HG03097 (cell line): ENCODE measurements around the gene ACP3.

Source experiments
- ATAC-seq: cut with Tn5 transposase; IDR thresholded peaks from one replicate; pipeline ENCODE4 v1.9.1; 2021; ENCODE audit not compliant: unreplicated experiment, low FRiP score

Gene ACP3

DNA sequence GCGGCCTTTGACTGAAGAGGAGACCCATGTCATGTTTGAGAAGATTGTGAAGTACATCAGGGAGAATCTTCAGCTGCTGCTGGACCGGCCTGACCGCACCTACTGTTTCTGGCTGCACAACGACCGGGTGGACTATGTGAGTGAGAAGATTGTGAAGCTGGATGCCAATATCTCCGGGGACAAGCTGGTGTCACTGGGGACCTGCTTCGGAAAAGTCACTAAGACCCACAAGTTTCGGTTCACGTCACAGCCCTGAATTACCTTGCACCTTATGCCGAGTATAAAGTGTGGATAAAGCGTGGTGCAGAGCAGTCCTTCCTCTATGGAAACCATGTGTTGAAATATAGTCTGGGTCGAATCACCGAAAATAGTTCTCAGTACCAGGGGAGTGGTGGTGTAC is 84.0 kb downstream of the ACP3 start:
- ATAC-seq = no peak

DNA sequence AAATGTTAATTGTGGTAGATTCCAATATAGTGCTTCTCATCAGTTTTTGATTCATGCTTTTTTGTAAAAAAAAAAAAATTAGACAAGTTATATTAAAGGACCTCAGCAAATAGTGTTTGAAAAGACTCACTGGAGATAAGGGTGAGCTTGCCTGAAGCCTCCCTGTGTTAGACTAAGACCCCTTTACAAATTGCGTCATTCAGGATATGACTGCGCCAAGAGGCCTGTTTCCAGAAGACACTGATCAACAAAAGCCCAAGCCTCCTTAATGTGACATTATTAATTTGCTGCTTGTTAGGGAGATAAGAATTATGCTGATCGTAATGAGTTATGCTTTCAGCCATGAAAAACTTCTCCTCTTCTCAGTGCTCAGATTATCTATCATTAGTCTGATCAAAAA is 87.1 kb downstream of the ACP3 start:
- ATAC-seq = no peak

DNA sequence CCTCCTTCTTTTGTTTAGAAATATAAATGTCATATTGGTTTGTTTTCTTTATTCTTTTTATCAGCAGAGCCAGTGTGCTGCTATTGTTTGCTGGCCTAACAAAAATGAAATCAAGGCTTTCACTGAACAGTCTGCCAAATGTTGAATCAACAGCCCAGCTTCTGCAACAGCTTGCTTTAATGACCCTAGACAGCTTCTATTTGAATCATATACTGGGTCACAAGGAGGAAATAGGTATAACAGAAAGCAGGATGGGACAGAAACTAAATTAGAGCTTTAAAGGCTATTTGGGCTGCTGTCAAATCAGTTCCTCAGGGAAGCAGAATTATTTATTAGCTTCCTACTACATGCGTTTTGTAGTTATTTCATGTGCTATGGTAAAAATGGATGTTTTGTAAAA is 88.0 kb downstream of the ACP3 start:
- no peak for ATAC-seq

DNA sequence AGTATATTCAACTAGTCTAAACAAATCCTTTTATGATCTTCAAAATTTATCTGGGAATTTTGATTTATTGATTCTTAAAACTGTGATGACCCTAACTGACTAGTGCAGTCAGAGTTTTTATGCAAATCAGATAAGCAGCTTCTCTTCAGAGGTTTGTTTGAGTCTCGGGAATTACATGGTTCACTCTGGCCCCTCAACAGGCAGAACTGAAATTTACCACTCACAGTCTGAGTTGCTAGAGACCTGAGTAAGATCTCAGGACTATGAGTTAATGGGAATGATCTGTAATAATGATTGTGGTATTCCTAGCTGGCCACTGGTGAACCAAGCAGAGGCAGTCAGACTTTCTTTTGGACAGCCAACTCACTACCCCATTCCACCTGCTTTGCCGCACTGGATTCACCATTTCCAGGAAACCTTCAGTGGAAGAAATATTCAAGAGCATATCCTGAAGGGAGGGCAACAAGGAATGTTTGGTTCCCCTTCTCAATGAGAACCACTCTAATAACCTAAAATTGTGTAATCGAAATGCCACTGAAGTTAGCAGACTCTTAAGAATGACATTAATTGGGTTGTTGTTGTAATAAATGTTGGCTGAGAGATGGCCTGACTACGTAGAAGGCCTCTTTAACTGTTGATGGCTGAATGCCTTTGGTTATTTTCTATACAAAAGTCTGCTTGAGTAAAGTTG is 88.5 kb downstream of the ACP3 start:
- ATAC-seq = no peak

DNA sequence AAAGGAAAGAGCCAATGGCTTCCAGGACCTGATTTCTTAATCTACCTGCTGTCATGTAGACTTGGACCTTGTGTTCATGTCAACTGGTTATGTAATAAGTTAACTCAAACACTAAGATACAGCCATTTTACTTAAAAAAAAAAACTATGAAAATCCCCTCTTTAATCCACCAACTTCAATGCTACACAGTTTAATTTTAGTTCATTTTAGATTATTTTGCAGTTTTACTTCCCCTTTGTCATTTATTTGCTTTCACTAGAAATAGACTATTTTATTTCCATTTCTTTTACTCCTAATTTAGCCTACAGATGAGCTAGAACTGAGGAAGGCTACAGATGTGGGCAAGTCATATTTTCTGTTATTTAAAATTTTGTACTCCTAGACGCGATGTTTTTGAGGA is 89.4 kb downstream of the ACP3 start:
- no peak for ATAC-seq

DNA sequence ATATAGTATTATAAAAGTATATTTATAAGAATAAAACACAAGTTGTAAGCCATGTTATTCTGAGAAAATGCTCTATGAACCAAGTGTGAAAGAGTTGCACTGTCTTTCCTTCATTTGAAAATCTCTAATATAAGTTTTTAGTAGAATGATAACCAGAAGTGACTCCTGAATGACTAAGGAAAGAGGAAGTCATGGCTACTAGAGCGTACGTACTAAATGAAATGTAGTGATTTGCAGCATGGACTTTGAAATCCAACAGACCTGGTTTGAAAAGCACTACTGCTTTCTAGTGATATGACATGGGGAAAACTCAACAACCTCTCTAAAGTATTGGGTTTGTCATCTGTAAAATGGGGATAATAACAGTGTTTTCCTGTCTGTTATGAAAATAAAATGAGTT is 89.8 kb downstream of the ACP3 start:
- no peak for ATAC-seq
